ENCODE data around the gene MEGF10.
A peak's percentile ranks its signal among the peaks of the same experiment; 100 is the strongest.

MEGF10 gene

DNA sequence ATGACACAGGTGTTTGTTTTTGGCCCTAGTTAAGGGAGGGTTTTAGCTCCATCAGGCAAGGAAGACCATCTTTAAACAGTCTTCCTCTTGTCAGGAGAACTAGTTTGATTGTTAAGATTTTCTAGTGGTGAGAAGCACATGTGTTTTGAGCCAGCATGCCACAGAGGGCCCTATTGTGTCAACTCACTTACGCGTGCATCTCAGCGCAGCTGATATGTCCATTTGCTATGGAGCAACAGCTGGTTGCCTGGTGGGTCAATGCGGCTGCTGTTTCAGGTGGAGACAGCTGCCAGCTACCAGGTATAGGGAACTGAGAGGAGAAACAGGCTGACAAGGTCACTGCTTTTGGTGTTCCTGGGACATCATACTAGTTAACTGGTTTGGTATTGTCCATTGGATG lies 126.3 kb downstream of the MEGF10 start:
- no peak for TF ChIP-seq CTCF (conservative IDR thresholded peaks at IDR 0.05)
- no peak overlapping the region for H3K27ac ChIP-seq

DNA sequence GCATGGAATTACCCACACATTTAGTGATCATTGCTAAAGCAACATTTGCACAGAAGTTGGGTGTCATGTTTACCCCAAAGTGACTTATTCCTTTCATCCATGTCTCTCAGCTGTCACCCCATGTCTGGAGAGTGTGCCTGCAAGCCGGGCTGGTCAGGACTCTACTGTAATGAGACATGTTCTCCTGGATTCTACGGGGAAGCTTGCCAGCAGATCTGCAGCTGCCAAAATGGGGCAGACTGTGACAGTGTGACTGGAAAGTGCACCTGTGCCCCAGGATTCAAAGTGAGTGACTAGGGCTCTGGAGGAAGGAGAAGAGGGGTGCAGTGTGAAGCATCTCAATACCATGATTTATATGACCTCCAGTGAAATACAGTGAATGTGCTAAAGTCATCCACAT lies 126.9 kb downstream of the MEGF10 start:
- no peak for TF ChIP-seq CTCF (conservative IDR thresholded peaks at IDR 0.05)
- peak overlapping the region; percentile 75 for H3K27ac ChIP-seq

- TF ChIP-seq CTCF (conservative IDR thresholded peaks at IDR 0.05): no peak
- peak overlapping the region; percentile 75 for H3K27ac ChIP-seq
Measured at GRCh38 chr5:127418367-127418766, 127.8 kb downstream of the MEGF10 start.

DNA sequence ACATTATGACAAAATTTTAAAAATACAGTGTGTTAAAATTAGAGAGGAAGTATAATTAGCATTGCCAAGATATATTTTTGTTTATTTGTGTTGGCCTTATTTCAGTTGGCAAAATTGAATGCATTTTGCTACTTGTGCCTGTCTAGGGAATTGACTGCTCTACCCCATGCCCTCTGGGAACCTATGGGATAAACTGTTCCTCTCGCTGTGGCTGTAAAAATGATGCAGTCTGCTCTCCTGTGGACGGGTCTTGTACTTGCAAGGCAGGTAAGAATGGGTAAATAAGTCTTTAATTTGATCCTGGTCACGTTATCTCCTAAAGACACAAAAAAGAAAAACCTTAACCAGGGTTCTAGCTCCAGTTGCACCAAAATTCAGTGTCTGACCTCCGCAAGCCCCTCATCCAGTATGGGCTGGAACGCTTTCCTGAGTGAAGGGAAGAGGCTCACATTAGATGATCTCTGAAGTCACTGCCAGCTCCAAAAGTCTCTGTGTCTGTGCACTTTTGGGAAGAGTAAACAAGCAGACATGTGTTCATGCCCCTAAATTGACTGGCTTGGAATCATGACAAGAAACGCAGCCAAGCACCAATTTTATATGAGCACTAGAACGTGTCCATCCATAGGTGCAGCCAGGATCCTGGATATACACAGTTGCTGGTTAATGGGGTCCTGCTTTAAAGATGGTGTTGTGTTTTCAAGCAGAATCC lies 128.5 kb downstream of the MEGF10 start:
- TF ChIP-seq CTCF (conservative IDR thresholded peaks at IDR 0.05): peak; percentile 79
- H3K27ac ChIP-seq: peak overlapping the region; percentile 75

DNA sequence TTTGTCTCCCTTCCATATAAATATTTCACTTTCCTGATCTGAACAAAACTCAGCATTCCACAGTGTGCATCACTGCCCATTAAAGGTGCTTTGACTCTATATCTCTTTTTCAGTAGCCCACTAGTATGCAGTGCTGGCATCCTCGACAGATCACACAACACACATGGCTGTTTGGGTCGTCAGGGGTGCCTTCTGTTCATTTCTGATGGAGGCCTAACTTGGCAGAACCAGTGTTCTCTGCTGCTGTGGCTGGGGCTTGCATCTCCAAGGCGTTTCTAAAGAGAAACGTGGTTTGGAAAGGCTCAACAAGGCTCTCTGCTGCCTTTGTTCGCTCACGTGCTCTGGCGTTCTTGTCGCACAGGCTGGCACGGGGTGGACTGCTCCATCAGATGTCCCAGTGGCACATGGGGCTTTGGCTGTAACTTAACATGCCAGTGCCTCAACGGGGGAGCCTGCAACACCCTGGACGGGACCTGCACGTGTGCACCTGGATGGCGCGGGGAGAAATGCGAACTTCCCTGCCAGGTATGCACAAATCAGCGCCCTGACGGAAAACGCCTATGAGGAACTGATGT lies 129.2 kb downstream of the MEGF10 start:
- peak overlapping the region; percentile 75 for H3K27ac ChIP-seq
- TF ChIP-seq CTCF (conservative IDR thresholded peaks at IDR 0.05): no peak

DNA sequence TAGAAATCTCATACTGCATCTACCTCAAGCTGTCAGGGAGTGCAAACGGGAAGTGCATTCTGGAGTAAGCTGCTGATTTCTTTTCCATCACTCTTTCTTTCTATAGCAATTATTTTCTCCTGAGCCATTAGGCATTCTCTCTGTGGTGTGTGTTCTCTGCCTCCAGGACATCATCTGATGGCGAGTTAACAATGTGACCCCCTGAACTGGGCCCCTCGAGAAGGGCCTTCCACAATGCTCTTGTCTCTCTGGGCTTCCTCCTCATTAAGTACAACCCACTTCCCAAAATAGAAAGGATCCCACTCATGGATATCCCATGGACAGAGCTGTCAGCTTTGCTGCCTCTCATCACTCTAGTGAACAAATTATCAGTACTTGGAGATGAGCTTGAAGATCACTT lies 130.2 kb downstream of the MEGF10 start:
- TF ChIP-seq CTCF (conservative IDR thresholded peaks at IDR 0.05): no peak

DNA sequence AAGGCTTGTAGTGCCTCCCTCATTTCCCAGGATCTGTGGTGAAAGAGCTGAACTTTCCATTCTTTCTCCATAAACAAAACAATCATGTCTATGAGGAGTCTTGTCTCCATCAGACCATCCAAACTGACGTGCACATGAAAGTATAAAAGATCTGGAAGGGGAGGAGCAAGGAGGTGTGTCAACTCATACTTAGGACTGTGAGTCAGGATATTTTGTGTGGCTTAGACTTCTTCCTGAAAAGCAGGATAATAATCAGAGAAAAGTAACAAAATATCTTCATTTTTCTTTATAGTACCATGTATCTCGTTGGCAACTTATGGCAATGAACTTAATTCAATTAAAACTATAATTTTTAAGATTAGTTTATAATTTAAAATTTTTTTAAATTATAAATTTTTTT lies 130.9 kb downstream of the MEGF10 start:
- no peak for TF ChIP-seq CTCF (conservative IDR thresholded peaks at IDR 0.05)
- no peak overlapping the region for H3K27ac ChIP-seq

More for the DNA sequence above, 130.2 kb downstream of the MEGF10 start:
- H3K27ac ChIP-seq: no peak overlapping the region
